GM18520 (cell line): Measurements from ENCODE around the gene VWA7.
"Not testable (repeated sequence)": the region's sequence is repeated elsewhere in the genome, so short reads cannot be mapped to it uniquely, and the experiment has no call there.

Experiments
- ATAC-seq: cut with Tn5 transposase; IDR thresholded peaks from one replicate; pipeline ENCODE4 v1.9.1; 2021; ENCODE audit not compliant: unreplicated experiment

Gene VWA7

DNA sequence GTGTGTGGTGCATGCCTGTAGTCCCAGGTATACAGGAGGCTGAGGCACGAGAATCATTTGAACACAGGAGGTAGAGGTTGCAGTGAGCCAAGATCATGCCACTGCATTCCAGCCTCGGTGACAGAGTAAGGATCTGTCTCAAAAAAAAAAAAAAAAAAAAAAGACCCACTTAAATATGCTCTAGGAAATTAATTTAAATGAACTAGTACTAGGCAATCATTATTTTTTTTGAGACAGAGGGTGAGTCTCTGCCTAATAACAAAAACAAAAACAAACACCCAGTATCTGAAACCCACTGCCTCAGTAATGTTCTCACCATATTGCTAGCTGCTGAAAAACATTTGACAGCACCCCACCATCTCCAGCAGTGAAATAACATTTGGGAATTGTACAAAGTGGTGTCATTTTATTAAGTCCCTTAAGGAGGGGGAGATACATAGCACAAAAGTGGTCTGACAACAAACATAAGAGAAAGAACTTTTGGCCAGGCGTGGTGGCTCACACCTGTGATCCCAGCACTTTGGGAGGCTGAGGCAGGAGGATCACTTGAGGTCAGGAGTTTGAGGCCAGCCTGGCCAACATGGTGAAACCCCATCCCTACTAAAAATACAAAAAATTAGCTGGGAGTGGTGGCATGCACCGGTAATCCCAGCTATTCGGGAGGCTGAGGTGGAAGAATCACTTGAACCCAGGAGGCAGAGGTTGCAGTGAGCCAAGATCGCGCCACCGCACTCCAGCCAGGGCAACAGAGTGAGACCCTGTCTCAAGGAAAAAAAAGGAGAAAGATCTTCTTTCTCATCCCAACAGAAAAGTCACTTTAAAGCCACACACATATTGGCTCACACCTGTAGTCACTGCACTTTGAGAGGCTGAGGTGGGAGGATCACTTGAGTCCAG lies 24.2 kb upstream of the VWA7 start:
- not testable (repeated sequence) for ATAC-seq

DNA sequence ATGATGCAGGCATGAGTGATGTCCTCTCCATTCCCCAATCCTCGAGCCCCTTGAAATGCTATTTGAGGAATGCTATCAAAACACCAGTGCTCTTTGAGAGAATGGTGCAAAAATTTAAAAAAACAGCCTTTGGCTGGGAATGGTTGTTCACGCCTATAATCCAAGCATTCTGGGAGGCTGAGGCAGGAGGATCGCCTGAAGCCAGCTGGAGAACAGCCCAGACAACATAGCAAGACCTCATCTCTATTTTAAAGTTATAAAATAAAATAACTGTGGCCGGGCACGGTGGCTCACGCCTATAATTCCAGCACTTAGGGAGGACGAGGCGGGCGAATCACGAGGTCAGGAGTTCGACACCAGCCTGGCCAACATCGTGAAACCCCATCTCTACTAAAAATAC lies 22.7 kb upstream of the VWA7 start:
- ATAC-seq = no peak

DNA sequence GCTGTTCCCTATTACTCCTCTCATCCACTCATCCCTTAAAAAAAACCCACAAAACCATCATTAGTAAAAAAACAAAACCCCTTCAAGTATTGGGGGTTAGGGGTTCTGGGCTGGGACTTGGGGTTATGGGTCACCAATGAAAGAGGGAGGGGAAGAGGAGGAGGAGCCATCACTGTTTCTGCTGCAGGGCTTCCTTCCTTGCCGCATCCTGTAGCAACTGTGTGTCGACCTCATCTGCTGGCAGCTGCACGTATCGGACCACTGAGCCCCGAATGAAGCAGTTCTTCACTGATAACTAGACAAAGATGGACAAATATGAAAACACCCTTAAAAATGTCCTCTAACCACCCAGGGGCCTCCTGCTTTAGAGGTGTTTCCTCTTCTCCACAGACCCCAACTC lies 20.5 kb upstream of the VWA7 start:
- no peak for ATAC-seq

DNA sequence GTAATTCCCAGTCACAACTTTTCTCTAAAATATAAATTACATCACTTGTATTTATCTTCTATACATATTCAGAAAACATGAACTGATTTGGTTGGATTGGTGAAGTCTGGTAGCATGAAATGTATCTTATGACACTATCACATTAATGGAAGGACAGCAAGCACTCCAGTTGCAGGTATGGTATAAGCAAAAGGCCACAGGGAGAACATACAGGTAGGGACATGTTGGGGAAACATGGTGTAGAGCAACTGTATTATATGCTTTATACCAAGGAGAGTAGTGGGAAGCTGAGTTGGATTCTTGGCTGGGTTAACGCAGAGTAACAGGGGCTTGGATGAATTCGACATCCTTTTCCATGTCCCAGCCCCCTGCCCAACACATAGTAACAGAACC lies 19.9 kb upstream of the VWA7 start:
- ATAC-seq = no peak

DNA sequence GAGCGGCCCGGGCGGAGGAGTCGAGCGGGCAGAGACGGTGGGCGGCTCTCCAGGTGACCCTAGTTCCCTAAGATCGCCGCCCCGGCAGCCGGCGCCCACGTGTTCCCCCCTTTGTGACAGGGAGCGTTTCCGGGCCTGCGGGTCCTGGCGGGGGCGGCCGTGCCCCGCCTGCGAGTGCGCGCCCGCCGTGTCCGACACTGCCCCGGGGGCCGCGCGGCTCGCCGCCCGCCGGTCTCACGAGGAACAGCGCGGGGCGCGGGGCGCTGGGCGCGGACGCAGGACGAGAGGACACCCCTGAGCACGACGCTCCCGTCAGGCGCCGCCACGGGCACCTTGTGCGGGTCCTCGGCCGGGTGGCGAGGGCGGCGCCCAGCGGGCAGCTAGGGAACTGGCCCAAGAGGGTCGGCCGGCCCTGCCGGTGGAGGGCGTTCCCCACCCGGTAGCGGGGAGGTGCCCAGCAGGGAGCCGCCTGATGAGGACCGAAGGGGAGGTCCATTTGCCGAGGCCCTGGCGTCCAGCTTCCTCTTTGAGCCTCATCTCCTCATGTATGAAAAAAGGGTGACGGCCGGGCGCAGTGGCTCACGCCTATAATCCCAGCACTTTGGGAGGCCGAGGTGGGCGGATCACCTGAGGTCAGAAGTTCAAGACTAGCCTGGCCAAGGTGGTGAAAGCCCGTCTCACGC lies 18.6 kb upstream of the VWA7 start, which contains the start of gene VARS1:
Gene VARS1, minus strand, starts transcription at position 137 of the 683 bp plus-strand sequence. CDS start 535 bp downstream, outside the sequence.
- ATAC-seq = peak; percentile 79

DNA sequence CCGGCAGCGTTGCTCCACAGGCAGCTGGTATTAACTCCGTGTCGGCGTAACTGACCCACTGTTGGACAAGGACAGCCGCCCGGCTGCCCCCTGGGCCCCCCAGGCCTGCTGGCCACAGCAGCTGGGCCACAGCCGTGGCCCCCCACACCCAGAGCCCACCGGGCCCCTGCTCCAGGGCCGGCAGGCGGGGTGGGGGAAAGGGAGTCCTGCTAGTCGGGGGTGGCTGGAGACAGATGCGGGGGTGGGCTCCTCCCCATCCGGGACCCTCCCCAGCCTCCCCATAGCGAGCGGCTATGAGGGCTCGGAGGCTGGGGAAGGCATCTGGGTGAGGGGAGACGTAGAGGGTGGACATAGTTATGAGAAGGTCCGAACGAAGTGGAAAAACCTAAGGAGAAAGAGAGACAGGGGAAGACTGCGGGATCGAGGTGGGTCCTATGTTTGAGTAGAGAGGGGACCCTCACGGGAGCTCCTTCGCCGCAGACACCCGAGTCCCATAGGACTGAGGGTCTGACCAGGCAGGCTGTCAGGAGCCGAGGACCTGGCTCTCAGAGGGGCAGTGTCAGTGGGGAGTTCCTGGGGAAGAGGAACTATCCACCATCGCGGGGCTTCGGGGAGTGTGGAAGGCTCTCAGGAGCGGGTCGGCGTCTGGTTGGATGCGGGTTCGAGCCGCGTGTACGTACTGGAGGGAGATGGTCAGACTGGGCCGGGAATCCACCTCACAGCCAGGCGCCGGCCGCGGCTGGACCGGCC lies 17.9 kb upstream of the VWA7 start:
- ATAC-seq = no peak

DNA sequence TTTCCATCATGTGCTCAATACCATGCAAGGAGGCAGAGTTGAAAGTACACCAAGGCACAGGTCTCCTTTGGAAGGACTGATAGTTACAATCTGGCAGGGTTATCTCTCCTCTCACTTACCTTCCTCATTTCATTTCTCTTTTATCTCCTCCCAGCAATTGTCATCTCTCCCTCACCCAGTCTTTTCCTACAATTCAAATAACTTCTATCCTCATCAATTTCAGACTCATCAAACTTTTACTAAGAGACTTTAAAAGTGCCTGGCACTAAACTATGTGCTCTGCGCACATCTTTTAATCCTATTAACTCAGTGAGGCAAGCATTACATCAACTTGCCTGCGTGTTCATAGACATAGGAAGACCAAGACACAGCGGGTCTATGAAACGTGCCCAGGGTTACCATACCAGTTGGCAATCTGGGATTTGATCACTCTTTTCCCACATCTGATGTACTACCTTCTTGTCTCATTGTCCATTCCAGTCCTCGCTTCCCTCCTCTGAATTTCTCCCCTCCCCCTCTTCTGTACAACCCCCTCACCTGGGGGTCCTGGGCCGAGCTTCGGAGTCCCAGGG lies 17.3 kb upstream of the VWA7 start:
- ATAC-seq = no peak

DNA sequence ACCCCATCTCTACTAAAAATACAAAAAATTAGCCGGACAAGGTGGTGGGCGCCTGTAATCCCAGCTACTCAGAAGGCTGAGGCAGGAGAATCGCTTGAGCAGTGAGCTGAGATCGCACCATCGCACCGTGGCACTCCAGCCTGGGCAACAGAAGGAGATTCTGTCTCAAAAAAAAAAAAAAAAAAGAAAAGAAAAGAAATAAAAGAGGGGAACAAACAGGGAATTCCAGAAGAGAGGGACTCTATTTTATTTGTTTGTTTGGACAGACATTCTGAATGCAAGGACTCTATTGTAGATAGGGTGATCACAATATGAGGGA lies 16.8 kb upstream of the VWA7 start:
- not testable (repeated sequence) for ATAC-seq

DNA sequence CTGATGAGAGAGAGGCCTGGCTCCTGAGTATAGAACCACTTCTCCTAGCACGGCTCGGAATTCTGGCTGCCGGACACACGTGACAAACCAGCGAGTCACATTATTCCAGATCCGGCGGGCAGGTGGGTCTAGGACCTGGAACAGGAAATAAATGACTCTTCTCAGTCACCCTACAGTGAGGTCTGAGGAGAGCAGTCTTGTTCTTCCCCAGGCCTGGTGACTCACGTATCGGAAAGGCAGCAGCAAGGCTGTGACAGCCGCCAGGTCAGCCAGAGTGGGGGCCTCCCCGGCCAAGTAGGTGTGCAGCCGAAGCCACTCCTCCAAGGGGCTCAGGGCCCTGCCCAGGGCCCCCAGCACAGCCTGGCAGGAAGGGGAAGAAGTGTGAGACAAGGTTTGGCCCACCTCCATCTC lies 15.6 kb upstream of the VWA7 start:
- no peak for ATAC-seq

DNA sequence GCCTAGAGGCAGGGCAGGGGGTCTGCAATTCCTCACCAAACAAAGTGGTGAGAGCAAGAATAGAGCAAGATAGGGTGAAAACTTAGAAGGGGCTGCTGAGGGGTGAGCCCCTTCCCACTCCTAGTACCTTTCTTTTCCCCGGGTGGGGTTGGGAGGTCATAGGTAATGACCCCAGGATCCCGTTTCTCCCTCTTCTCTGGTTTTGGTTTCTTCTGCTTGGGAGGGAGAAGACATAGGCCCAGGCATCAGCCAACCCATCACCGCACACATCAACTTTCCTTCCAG lies 14.9 kb upstream of the VWA7 start:
- no peak for ATAC-seq

DNA sequence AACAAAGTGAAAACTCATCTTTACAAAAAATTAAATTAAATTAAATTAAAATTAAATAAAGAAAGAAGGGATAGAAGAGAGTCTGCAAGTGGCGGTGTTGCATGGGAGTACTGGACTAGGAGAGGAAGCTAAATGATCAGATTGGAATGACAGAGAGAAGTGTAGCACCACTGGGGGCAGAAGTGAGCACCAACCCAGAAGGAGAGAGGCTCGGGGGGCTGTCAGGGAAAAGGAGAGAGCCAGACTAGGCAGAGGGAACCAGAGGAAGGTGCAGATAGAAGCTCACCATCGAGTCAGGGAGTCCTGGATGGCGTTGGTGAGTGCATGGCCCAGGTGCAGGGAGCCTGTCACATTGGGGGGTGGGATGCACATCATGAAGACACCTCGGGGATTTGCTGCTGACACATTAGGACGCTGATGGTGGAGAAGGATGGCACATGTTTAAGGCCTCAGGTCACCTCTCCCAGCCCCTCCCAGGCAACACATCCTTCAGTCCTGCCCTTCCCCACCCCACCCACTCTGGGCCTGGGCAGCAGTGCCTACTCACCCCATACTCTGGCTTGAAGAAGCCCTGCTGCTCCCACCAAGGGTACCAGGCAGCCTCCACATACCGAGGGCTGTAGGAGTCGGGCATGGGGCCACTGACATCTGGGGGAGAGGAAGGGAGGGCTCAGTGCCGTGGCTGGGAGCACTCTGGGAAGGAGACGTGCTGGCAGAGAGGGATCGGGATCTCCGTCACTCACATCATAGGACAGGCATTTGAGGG lies 14.4 kb upstream of the VWA7 start:
- ATAC-seq = no peak

DNA sequence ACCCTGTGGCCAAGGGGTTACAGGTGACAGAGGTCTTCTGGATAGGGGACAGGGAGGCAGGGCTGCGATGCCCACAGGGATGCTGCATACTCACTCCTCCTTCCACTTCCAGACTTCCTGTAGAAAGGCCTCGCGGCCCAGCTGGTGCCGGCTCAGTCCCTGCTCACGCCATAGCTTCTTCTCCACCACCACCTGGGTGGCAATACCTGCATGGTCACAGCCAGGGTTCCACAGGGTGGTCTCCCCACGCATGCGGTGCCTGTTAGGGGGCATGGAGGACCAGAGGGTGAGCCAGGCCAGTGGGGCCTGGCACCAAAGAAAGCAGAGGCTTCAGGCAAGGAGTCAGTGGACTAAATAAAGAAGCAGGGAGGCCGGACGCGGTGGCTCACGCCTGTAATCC lies 8.3 kb upstream of the VWA7 start:
- ATAC-seq = no peak

DNA sequence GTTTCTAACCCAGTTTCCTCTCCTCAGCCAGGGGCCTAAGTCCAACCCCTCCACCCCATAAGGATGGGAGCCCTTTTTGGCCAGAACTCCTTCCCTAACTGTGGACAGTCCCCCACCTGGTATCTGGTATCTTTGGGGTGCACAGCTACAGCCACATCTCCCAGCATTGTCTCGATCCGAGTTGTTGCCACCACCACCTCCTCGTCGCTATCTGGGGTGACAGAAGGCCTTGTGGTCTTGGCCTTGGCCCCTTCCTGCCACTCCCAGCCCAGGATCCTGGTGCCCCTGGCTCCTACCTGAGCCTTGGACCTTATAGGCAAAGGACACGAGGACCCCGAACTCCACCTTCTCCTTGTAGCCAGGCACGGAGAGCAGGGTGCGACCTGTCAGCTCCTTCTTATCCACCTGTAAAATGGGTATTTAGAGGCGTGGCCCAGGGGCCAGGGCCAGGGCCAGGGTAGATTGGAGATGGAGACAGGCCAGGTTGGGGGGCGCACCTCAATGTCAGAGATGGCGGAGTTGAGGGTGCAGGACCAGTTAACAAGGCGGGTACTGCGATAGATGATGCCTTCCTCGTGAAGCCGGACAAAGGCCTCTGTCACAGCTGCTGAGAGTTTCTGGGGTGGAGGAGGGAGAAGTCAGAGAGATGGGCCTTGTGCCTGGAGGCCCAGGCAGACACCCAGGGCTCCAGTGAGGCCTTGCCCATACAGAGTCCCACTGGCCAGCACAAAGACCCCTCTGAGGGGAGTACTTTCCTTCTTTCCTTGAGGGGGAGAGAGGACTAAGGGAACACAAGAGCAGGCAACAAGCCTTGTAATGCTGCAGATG lies 7.2 kb upstream of the VWA7 start:
- no peak for ATAC-seq

DNA sequence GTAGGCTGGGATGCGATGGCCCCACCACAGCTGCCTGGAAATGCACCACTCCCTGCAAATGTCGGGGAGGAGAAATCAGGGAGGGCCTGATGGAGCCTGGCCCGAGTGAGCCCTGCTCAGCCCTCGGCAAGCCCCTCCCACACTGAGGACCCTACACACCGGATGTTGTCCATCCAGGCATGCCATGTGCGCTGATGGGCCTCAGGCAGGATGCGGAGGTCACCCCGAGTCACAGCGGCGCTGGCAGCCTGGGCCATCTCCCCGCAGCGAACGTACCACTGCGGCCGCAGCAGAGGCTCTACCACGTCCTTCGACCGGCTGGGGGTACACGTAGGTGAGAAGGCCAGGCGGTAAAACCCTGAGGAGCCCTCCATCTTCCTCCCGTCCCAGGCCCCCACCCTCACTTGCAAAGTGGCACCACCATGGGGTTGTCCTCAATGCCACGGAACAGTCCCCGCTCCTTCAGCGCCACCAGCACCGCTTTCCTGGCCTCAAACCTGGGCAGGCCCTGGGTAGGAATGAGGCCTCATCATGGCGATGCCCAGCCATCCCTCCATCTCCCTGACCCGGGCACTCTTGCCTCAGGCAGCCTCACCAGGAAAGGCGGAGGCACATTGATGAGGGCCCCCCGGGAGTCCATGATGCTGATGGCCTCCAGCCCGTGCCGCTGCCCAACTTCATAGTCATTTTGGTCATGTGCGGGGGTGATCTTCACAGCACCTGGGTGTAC lies 5.2 kb upstream of the VWA7 start:
- ATAC-seq = no peak

DNA sequence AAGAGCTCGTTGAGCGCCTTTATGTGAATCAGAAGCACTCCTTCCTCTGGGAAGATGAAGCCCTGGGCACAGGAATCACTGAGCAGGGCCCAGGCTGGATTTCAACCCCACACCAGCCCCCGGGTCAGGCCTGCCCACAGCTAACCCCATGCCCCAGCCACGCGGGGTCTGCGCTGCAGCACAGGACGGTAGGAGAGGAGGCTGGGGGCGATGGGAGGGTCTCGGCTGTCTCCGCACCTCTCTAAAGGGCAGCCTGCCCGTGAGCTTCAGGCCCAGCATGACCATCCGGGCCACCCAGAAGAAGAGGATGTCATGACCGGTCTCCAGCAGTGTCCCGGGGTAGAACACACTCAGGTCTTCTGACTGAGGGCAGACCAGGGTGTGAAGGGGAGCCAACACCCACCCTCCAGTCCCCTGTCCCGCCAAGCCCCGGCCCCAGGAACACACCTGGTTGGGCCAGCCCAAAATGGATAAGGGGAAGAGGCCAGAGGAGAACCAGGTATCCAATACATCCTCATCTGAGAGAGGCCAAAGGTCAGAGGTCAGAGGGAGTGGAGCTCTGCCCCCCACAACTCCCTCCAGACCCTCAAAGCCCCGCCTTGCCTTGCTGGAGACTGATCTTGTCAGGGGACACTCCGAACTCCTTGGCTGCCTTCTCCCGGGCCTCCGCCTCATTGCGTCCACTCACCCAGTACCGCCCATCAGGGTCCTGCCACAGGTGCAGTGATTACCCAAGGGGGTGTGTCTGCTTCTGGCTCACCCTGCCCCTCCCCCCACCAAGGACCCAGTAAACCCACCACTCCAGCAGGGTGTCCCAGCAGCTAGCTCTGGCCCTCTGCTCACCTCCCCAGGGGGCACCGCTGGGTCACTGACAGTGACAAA lies 4.4 kb upstream of the VWA7 start:
- ATAC-seq = no peak

DNA sequence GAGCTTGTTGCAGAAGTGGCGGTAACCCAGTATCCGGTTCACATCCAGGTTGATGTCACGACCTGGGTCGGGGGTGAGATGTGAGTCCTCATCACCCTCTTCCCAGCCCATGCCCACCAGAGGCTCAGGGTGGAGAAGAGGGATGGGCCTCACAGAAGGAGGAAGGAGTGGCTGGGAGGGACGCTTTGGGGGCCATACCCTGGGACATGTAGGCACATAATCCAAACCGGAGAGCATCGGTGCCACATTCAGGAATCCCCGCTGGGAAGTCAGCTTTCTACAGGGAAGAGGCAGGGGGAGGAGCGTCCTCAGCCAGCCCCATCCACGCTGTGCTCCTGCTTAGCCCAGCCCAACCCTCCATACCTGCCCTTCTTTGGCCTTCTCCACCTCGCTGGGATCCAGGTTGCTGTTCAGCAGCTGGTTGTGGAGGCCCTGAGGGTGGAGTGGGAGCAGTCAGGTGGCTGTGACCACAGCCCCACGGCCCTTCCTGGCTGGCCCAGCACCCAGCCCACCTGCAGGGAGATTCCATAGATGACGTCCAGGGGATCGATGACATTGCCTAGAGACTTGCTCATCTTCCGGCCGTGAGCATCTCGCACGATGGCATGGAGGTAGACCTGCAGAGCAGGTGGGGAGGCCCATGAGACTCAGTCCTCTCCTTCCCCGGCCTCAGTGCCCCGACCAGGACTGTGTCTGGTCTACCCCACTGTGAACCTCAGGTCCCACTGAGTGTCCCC lies 3.5 kb upstream of the VWA7 start:
- ATAC-seq = no peak

DNA sequence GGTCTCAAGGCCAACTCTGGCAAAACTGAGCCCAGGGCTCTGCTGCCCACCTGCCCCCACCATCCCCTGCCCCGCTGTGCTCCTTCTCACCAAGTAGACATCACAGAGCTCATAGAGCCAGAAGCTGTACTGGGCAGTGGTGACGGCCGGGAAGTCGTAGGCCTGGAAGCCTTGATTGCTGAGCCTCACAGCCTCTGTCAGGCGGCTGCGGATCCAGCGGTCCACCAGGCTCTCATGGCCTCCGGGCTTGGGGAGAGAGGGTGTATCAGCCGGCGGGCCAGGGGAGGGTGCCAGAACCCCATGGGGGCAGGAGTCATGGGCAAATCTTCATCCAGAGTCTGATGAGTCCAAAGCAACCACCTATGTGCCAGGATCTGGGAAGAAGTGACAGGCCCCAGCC lies 2.8 kb upstream of the VWA7 start:
- ATAC-seq = no peak
